OCI-LY1 (cell line): ENCODE data around the gene SEMA6B.

ENCODE experiments used
- EZH2 ChIP-seq: fragments of 200-600 bp; sonication (generic), shearing (Covaris generic); IDR thresholded peaks from 2 replicates; pipeline ENCODE4 v1.8.0; 2017; ENCODE audit warnings: borderline replicate concordance, mixed run types, mild to moderate bottlenecking, antibody characterized with exemption, low read length, moderate library complexity, mixed read lengths
- TF ChIP-seq, protein P1 (sequence below): fragments of 200-600 bp; sonication (generic), shearing (Covaris generic); IDR thresholded peaks from 2 replicates; pipeline ENCODE4 v1.5.1; 2017; ENCODE audit warnings: mild to moderate bottlenecking, antibody characterized with exemption, low read length, moderate library complexity, mixed read lengths

DNA sequence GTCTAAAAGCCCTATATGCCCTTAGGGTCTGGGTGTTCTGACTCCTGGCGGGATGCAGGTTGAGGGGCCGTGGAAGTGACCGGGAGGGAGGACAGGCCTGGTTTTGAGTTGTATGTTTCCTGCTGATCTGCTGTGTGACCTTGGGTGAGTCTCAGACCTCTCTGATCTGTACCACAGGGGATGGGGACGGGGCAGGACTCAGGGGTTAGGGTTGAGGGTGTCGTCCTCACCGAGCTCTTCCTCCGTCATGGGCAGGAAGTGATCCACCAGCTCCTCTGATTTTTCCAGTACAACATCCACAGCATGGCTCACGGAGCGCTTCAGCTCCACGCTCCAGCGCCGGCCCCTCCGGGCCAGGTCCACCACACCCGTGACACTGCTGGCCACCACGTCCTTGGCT is 30.6 kb downstream of the SEMA6B start:
- TF ChIP-seq, protein P1, sequence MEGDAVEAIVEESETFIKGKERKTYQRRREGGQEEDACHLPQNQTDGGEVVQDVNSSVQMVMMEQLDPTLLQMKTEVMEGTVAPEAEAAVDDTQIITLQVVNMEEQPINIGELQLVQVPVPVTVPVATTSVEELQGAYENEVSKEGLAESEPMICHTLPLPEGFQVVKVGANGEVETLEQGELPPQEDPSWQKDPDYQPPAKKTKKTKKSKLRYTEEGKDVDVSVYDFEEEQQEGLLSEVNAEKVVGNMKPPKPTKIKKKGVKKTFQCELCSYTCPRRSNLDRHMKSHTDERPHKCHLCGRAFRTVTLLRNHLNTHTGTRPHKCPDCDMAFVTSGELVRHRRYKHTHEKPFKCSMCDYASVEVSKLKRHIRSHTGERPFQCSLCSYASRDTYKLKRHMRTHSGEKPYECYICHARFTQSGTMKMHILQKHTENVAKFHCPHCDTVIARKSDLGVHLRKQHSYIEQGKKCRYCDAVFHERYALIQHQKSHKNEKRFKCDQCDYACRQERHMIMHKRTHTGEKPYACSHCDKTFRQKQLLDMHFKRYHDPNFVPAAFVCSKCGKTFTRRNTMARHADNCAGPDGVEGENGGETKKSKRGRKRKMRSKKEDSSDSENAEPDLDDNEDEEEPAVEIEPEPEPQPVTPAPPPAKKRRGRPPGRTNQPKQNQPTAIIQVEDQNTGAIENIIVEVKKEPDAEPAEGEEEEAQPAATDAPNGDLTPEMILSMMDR: no peak
- no peak for TF ChIP-seq EZH2
